Stimulated activated CD8-positive, alpha-beta memory T cell treated with anti-CD3 and anti-CD28 coated beads, Interleukin-15, amount 100 ng/mL, for 1 hour (primary cell): Measurements from ENCODE around the gene ADD3.
"Not testable (repeated sequence)": the region's sequence is repeated elsewhere in the genome, so short reads cannot be mapped to it uniquely, and the experiment has no call there.

Experiments used
- DNase-seq: peaks from one replicate; pipeline ENCODE4 v3.0.0-alpha.2; 2020; ENCODE audit warnings: low read depth

Gene ADD3

GRCh38 chr10:110033701-110034235, 26.0 kb downstream of the ADD3 start:
- no peak for DNase-seq

GRCh38 chr10:110034596-110034995, 26.8 kb downstream of the ADD3 start:
- no peak for DNase-seq

GRCh38 chr10:110035070-110035921, 27.5 kb downstream of the ADD3 start:
- no peak for DNase-seq

- no peak for DNase-seq
Observed at GRCh38 chr10:110036640-110037039, 28.9 kb downstream of the ADD3 start.

GRCh38 chr10:110039254-110039653, 31.5 kb downstream of the ADD3 start:
- DNase-seq = no peak

GRCh38 chr10:110040108-110040507, 32.3 kb downstream of the ADD3 start:
- DNase-seq = no peak

GRCh38 chr10:110040767-110041478, 33.1 kb downstream of the ADD3 start:
- DNase-seq = no peak

GRCh38 chr10:110041479-110041829, 33.7 kb downstream of the ADD3 start:
- DNase-seq = no peak

- no peak for DNase-seq
Observed at GRCh38 chr10:110042181-110042580, 34.4 kb downstream of the ADD3 start.

GRCh38 chr10:110042891-110043290, 35.1 kb downstream of the ADD3 start:
- no peak for DNase-seq

- no peak for DNase-seq
Observed at GRCh38 chr10:110044681-110045080, 36.9 kb downstream of the ADD3 start.

GRCh38 chr10:110045772-110046171, 38.0 kb downstream of the ADD3 start:
- no peak for DNase-seq

GRCh38 chr10:110048145-110048544, 40.4 kb downstream of the ADD3 start:
- not testable (repeated sequence) for DNase-seq

GRCh38 chr10:110048781-110049180, 41.0 kb downstream of the ADD3 start:
- DNase-seq = no peak

- not testable (repeated sequence) for DNase-seq
Observed at GRCh38 chr10:110049889-110050591, 42.3 kb downstream of the ADD3 start.

GRCh38 chr10:110051487-110051886, 43.7 kb downstream of the ADD3 start:
- no peak for DNase-seq

GRCh38 chr10:110052916-110053315, 45.1 kb downstream of the ADD3 start:
- no peak for DNase-seq

GRCh38 chr10:110056822-110057221, 49.0 kb downstream of the ADD3 start:
- no peak for DNase-seq

- DNase-seq = no peak
Observed at GRCh38 chr10:110057456-110057855, 49.7 kb downstream of the ADD3 start.

- DNase-seq = no peak
Observed at GRCh38 chr10:110058212-110058611, 50.4 kb downstream of the ADD3 start.

- DNase-seq = no peak
Observed at GRCh38 chr10:110059925-110060324, 52.1 kb downstream of the ADD3 start.

- DNase-seq = no peak
Observed at GRCh38 chr10:110061687-110062086, 53.9 kb downstream of the ADD3 start.

- no peak for DNase-seq
Observed at GRCh38 chr10:110065269-110065668, 57.5 kb downstream of the ADD3 start.
